Endometrium (tissue), 2 donors: ENCODE data around the gene CNTLN.
"Not testable (repeated sequence)": the region's sequence is repeated elsewhere in the genome, so short reads cannot be mapped to it uniquely, and the experiment has no call there.

Source experiments
- FAIRE-seq: peaks from 2 replicates; lab custom pipeline; 2012; peaks lifted over from hg19 to GRCh38; lab: Jason Lieb, UNC
- donor health status: control.
- donor health status: control.

The CNTLN gene

GRCh38 chr9:17293685-17294084 lies 158.8 kb downstream of the CNTLN start:
- FAIRE-seq, result no peak

- no peak for FAIRE-seq
Measured at GRCh38 chr9:17294822-17295624, 160.2 kb downstream of the CNTLN start.

GRCh38 chr9:17315341-17315740 lies 180.5 kb downstream of the CNTLN start:
- FAIRE-seq, result no peak

GRCh38 chr9:17318821-17319320 lies 184.0 kb downstream of the CNTLN start:
- no peak for FAIRE-seq

GRCh38 chr9:17319864-17320263 lies 185.0 kb downstream of the CNTLN start:
- no peak for FAIRE-seq

GRCh38 chr9:17322882-17323864 lies 188.3 kb downstream of the CNTLN start:
- FAIRE-seq, result no peak

- FAIRE-seq, result no peak
Measured at GRCh38 chr9:17328331-17328730, 193.5 kb downstream of the CNTLN start.

GRCh38 chr9:17330097-17330496 lies 195.3 kb downstream of the CNTLN start:
- FAIRE-seq, result no peak

- FAIRE-seq, result no peak
Measured at GRCh38 chr9:17332115-17332514, 197.3 kb downstream of the CNTLN start.

GRCh38 chr9:17339156-17339555 lies 204.3 kb downstream of the CNTLN start:
- FAIRE-seq, result no peak

- FAIRE-seq, result no peak
Measured at GRCh38 chr9:17342696-17343095, 207.9 kb downstream of the CNTLN start.

- FAIRE-seq, result no peak
Measured at GRCh38 chr9:17349831-17350230, 215.0 kb downstream of the CNTLN start.

- not testable (repeated sequence) for FAIRE-seq
Measured at GRCh38 chr9:17354006-17354405, 219.2 kb downstream of the CNTLN start.

GRCh38 chr9:17361378-17361777 lies 226.5 kb downstream of the CNTLN start:
- no peak for FAIRE-seq

GRCh38 chr9:17367035-17367434 lies 232.2 kb downstream of the CNTLN start:
- no peak for FAIRE-seq

GRCh38 chr9:17380126-17380861 lies 245.5 kb downstream of the CNTLN start:
- FAIRE-seq, result no peak

GRCh38 chr9:17387565-17387964 lies 252.7 kb downstream of the CNTLN start:
- no peak for FAIRE-seq

GRCh38 chr9:17389026-17389425 lies 254.2 kb downstream of the CNTLN start:
- no peak for FAIRE-seq

GRCh38 chr9:17394881-17395510 lies 260.2 kb downstream of the CNTLN start:
- no peak for FAIRE-seq

- not testable (repeated sequence) for FAIRE-seq
Measured at GRCh38 chr9:17397166-17397728, 262.4 kb downstream of the CNTLN start.

- no peak for FAIRE-seq
Measured at GRCh38 chr9:17398350-17398749, 263.5 kb downstream of the CNTLN start.
